Fibroblast of villous mesenchyme (primary cell): Measurements from ENCODE around the gene CHST12. TPM values are rescaled to one million over a fixed set of nuclear protein-coding genes. Genes with fewer than 3 reads are reported as not detected.
"Not testable (repeated sequence)": the region's sequence is repeated elsewhere in the genome, so short reads cannot be mapped to it uniquely, and the experiment has no call there.

Source experiments
- DNase-seq: peaks from one replicate; pipeline ENCODE4 v3.0.0-alpha.2; 2010; ENCODE audit warnings: low read depth
- H3K4me3 ChIP-seq: 2 replicates; pipeline ENCODE4 v1.5.1; 2011; ENCODE audit warnings: low read depth, mild to moderate bottlenecking, low read length
- CTCF ChIP-seq: IDR thresholded peaks from 2 replicates; pipeline ENCODE4 v1.5.1; 2012; ENCODE audit warnings: low read depth, mild to moderate bottlenecking, low read length; ENCODE audit not compliant: insufficient read depth
- total RNA-seq: library from RNA; depleted of rRNA; stranded (reverse); fragments of >200 nt; gene quantifications from 2 replicates; pipeline ENCODE4 v1.2.3, GENCODE V29; 2012

CHST12 gene
- total RNA-seq, 1 donor, result 3.5 TPM

GRCh38 chr7:2411815-2412586 lies 8.6 kb downstream of the CHST12 start:
- no peak for DNase-seq
- no peak for TF ChIP-seq CTCF
- H3K4me3 ChIP-seq, result no peak overlapping the region

- no peak for TF ChIP-seq CTCF
- H3K4me3 ChIP-seq, result no peak overlapping the region
- peak; percentile 16 for DNase-seq
Measured at GRCh38 chr7:2412587-2413201, 9.3 kb downstream of the CHST12 start.

GRCh38 chr7:2416063-2416462 lies 12.7 kb downstream of the CHST12 start:
- no peak overlapping the region for H3K4me3 ChIP-seq
- TF ChIP-seq CTCF, result no peak
- no peak for DNase-seq

- DNase-seq, result no peak
- no peak for TF ChIP-seq CTCF
- no peak overlapping the region for H3K4me3 ChIP-seq
Measured at GRCh38 chr7:2416650-2417049, 13.2 kb downstream of the CHST12 start.

- DNase-seq, H3K4me3 ChIP-seq: not testable (repeated sequence)
Measured at GRCh38 chr7:2417178-2417577, 13.8 kb downstream of the CHST12 start.

GRCh38 chr7:2417981-2418481 lies 14.6 kb downstream of the CHST12 start:
- H3K4me3 ChIP-seq, result no peak overlapping the region
- no peak for TF ChIP-seq CTCF

GRCh38 chr7:2420216-2420933 lies 17.0 kb downstream of the CHST12 start:
- TF ChIP-seq CTCF, result no peak
- DNase-seq, result no peak
- no peak overlapping the region for H3K4me3 ChIP-seq

More at GRCh38 chr7:2417981-2418481, 14.6 kb downstream of the CHST12 start:
- no peak for DNase-seq
